NCI-H345 treated with DMSO at 0.1 percent for 48 hours (cell line): Measurements from ENCODE around the gene LAMA2.

Experiments
- DNase-seq: peaks from one replicate; lab custom pipeline; 2025; ENCODE audit not compliant: unreplicated experiment; lab: John Stamatoyannopoulos, UW

LAMA2 gene

DNA sequence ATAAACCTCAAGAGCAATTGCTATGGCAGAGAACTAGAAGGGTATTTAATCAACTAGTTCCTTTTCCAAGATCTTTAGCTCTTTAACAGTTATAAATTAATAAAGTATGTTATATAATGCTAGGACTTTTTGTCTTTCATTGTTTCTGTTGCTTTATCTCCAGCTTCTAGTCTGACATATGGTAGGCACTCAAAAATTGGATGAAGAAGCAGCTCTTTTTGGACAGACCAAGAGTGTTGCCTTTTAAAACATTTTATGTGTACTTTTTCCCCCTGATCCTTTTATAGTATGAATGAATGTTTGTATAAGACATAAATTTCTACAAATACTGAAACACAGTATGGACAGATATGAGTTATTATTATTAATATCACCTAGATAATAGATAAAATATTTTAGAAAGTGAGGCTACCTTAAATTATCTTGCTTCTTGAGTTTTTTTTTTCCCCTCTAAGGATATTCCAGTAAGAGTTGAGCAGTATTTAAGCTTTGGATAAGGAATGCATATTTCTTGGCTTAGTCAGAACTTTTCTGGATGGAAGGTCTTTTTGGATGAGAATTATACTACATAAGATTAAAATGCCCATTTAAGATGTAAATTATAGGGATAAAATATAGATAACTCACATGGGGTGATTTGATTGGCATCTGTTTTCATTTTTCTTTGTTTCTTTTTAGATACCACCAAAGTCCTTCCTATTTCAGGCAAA, 16.6 kb downstream of the LAMA2 start:
- no peak for DNase-seq

DNA sequence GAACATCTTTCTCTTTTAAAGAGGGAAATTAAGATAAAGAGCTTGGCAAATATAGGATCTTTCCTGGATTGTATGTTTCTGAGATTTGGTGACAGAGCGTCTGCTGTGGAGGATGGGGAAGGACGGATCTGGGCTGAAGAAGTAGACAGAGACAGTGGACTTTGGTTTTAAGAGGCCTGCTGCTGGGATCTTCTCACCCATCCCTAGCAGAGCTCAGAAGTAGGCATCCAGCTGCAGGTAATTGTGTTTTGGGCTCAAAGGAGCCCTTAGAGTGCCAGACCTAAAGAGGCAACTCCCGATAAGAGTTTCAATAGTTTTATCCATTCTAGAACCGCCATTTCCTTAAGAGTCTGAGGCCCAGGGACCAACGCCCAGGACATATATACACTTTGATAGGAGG, 20.8 kb downstream of the LAMA2 start:
- no peak for DNase-seq

DNA sequence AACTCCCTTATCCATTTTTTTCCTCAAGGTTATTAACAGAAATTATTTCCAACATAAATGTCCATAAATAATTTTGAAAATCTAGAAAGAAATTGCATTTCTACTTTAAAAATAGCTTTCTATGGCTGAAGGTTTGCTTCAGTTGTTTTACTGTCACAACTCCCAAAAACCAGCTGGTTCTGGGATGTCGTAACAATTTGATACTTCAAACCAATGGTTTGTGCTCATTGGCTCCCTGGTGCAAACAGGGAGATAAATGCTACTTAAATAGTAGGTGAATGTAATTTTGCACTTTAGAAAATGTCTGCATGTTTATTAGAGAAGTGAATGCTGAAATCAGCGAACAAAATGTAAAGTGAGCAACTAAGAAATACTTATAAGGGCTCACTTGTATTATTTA, 31.1 kb downstream of the LAMA2 start:
- DNase-seq: no peak

DNA sequence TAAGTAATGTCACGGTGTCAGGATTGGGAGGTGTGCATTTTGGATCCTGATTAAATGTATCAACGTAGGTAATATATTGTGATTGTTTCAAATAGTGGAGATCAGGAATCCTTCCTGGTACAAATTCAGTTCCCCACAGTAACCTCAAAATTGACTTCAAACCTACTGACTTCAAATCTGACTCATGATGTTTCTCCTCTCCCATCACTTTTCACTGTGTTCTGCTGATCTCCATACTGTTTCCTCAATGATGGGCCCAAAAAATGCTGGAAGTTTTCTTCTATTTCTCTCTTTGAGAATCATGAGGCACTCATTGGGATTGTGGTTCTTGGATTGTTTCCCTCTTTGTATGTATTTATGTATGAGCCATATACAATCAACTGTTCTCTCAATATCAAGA, 35.9 kb downstream of the LAMA2 start:
- DNase-seq: no peak

DNA sequence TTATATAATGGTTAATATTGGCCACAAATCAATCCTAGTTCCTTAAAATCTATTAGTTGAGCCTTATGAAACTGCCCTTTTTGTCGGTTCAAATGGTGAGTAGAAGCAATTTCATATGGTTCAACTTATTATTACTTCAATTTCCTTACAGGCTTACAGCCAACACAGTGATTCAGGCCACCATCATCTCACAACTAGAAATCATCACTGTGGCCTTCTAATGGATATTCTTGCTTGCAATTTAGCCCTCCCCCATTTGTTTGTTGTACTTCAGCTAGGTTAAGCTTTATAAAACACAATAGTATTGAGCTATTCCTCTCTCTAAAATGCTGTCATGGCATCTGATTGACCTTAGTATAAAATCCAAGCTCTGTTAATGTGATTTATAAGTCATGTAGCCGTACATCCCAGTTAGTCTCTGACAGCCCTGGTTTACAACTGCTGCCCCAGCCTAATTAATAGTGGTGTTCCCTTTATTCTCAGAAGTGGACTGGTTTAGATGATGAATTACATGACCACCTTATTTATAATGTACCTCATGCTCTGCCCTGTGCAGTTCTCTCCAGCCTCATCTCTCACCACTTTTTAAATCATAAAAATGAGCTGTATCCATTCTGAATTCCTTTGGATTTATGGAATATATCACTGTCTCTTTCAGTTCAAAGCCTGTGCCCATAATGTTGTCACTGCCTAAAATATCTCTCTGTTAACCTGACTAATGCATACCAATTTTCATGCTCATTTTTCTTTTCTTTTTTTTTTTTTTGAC, 36.7 kb downstream of the LAMA2 start:
- DNase-seq: no peak

DNA sequence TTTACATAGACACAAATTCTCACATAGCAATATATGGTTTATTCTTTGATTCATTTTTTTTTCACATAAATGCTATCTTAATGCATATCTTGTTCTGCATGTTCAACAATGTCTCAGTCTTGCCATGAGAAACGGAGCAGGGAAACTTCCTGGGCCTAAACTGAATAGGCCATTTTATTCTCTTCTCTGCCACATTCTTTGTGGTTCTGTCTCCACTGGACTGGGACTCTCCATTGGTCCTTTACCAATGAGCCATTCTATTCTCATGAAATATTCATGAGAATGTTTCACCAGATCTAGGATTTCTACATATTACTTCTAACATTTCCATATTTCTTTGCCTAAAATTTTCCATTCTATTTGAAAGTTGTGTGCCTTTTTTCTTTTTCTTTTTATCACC, 42.8 kb downstream of the LAMA2 start:
- DNase-seq: no peak

DNA sequence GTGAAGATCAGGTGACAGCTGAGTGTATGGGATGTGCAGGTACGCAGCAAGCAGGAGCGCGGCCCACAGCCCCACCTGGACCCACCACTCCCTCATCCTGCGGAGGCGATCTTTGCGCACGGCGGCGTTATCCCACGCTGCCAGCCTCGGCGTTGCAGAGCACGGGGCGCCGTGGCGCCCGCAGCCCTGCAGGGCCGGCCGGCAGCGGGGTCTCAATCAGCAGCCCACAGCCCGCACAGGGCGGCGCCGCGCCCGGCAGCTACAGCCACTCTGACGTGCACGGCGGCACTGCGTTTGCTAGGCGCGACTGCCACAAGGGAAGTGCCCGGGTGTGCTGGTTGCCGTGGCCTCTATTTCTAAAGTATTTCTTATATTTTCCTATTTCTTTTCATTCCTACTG, 46.9 kb downstream of the LAMA2 start:
- DNase-seq: no peak

DNA sequence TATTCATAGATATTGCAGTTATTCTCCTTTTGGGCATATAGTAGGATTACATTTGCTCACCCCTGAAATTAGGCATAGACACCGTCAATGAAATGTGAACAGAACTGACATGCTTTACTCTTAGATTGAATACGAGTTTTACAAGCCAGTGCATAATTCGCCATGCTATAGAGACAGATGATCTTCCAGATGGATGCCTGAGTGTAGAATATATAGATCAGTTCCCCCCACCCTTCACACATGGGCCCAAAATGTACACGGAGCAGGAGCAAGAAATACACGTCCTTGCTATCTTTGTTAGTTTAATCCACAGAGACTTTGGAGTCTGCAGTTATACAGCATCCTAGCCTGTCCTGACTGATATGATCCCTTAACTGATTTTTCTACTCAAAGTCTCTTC, 47.4 kb downstream of the LAMA2 start:
- DNase-seq: no peak

DNA sequence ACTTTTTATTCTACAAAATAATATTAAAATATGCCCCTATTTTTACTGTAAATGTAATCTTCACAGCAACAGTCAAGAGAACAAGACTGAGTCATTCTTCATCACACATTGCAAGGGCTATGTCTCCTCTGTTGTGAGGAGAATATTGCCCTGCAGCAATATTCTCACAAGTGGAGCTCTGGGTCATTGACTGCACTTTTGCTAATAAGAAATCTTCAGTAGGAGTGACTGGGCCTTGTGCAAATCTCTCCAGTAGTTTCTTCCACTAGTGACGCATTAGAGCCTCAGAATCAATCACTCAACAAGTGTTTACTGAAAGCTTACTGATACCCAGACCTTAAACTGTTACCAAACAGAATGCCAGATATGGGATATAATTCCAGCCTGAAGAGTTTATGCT, 49.1 kb downstream of the LAMA2 start:
- DNase-seq: no peak

DNA sequence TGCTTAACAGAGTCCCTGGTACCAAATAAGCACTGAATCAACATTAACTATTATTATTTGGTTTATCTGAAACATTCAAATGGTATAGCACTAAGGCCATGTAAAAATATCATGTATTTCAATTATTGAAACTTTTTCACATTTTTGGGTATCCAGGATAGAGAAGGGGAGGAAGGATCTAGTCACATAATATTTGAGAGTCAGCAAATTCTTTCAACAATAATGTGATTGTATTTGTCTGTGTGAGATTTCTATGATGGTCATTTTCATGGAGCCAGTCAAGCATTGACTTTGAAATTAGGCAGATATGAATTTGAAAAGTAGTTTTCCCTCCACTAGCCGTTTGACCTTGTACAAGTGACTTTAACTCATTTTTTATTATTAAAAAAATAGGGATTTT, 67.9 kb downstream of the LAMA2 start:
- DNase-seq: no peak

DNA sequence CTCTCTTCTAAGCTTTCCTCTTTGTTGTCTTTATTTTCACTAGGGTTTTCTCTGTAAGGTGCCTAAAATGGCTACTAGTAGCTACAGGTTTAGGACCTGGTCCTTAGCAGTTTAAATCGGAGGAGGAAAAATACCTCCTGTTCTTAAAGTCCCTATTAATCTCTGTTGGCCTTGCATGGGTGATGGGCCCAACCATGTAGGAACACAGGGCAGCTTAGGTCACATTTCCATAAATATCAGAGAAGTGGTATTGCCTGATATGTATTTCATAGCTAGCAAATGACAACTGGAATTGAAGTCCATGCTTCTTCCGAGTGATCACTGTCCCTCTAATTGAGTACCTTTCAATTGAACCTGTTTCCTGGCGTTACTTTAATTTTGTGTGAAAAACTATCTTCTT, 70.0 kb downstream of the LAMA2 start:
- DNase-seq: no peak

DNA sequence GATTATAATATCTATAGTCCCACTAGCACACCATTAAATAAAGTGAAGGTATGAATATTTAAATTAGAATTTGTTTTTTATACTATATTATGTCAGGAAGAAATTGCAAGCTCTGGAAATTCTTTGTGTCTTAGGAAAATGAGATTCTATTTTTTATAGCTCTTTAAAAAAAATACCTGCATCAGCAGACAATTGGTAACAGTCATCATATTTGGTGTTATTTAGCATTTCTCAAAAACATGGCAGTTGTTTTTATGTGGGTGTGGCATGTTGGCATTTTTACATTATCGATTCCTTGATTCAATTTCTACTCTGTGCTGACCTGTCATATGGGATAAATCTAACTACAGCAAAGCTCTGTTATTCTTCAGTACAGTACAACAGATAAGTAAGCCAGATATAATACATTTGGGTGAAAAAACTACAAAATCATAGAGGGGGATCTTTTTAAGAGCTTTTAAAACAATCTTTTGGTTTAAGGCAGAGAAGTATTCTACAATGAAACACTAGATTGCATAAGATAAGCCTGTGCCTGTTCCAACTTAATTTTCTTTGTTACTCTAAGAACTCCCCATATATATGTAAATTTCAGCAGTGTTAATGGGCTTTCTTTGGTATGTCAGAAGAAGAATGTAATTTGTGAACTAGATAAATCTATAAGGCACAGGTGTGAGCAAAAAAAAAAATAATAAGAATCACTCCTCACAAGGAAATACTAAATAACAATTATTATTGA, 71.5 kb downstream of the LAMA2 start:
- no peak for DNase-seq

DNA sequence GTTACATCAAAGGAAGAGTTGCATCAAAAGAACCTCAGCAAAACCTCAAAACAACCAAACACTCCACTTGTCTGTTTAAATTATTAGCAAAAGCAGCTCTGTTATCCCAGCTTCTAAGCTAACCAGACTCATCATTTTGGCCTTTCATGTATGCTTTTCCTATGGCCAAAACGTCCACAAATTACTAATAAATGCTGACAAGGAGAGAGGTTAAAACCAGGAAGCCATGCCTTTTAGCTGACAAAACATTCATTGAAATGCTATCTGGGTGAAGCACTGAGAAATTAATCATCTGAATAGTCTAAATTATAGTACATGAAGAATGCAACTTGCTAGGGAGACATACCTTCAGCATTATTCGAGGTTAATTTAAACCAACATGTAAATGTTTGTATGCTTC, 80.6 kb downstream of the LAMA2 start:
- no peak for DNase-seq

DNA sequence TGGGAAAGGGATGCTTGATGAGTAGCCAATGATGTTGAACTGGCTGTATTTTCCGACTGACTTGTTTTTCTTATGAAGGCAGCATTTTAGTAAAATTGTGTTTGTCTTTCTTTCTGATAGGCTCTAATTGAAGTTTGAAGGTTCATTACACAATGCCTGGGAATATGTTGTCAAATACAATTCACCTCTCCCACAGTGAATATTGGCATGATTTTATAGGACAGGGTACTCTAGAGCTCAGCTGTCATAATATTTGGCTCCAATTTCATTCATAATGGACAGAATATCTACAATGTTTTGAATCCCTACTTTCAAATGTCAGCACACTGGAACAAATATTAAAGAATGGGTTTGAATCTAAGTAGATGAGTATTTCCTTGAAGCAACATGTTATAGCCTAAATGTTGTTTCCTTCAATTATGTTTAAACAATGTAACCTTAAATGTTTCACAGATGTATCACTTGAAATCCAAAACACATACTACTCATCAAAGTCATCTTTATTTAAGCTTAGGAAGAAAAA, 81.4 kb downstream of the LAMA2 start:
- DNase-seq: no peak

DNA sequence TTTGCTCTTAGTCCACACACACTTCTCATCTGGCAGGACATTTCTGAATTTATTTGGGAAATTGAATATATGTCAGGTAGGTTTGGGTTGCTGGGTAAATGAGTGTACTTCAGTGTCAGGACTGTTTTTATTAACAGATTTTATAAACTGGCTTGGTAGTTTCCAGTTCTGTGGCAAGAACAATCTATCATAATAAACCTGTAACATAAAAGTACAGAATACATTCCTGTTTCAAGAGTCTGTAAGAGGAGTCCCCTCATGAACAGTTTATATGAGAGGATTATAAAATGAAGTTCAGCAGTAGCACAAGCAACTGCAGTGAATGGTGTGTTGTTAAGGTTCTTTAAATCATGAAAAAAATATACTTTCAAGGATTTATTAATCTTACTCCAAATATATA, 81.8 kb downstream of the LAMA2 start:
- no peak for DNase-seq

DNA sequence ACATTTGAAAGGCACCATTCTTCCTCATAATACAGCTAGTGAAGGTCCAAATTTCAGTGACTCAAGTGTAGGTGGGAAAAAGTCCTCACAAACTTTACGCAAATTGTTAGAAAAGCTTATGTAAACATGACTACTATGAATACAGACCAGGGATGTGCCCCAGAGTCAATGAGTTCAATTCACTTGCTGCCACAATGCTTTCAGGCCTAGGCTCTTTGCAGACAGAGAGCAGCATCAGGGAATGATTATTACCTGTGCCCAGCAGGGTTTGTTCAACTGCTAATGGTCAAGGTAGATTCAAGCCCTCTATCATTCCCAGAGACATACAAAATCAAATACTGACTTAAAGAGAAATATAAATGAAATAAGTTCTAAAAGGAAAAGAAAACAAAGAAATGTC, 84.0 kb downstream of the LAMA2 start:
- no peak for DNase-seq

DNA sequence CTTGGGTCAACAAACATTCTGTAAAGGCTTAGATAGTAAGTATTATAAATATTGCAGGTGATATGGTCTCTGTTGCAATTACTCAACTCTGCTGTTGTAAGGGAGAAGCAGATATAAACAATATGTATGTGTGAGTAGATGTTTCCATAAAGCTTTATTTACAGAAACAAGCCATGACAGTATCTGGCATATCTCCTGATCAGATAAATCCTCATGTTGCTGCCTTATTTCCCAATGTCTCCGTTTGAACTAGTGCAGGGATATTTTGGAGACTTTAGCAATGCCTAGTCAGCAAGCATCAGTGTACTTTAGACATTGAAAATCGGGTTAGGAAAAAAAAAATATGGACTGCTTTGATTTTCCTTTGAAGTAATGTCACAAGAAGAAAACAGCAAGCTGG, 96.1 kb downstream of the LAMA2 start:
- no peak for DNase-seq

DNA sequence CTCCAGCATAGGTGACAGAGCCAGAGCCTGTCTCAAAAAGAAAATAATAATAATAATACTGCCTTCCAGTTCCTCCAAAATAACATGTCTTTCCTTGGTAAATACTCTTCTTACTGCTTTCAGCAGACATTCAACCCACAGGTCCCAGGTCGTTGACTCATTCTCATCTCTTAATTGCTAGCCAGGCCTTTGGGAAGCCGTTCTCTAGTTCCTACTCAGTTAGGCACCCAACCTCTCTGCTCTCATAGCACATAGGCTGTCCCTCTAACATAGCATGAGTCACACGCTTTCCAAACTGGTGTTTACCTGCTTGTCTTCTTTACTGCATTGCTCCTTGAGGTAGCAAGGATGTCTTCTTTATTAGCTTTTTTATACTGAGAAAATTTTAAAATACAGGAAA, 98.8 kb downstream of the LAMA2 start:
- no peak for DNase-seq

DNA sequence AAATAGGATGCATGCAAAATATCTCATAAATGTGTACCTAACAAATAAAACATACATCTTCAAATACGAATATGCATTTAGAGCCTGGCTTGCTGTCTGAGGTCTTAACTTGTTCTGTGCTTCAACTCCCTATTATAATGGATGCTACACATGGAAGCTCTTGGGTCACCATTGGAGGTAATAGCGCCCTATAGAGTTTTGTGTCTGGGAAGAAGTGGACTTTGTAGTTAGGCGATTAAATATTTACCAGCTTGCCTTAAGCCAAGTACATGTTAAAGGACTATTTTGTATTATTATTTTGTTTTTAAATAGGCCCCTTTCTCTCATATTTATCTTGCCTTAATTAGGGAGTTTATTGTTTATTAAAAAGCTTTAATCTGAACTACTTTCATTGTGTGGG, 107.4 kb downstream of the LAMA2 start:
- no peak for DNase-seq

DNA sequence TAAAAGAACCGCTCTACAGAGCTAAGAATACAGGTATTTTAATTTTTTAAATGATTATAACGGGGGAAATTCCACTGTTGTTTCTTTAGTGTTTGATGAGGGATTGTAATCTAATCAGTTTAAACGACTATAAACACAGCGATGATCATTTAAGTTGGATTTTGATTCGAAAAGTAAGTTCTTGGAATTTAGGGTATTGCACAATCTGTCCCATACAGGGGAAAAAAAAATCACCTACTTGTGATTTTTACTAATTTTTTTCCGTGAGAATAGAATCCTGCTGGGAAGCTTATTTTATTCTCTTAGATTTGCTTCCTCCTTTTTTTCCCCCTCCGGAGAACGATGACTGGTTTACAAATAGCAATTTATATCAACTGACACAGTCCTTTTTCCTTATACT, 108.0 kb downstream of the LAMA2 start:
- no peak for DNase-seq

DNA sequence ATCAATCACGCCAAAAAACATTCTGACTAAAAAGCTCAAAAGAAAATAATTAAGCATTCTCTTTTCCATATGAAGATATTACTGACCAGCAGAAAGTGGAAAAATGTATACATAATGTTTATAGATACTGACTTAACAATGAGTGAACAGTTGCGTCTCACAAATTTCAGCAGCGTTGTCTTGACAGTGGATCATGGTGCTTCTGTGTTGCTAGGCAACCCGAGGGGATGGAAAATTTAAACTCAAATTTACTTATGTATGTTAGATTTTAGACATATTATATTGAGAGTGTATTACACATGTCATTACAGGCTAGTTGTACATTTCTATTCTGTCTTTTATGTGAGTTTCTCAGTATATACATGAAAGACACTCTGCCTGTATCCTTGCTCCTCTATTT, 110.2 kb downstream of the LAMA2 start:
- no peak for DNase-seq

DNA sequence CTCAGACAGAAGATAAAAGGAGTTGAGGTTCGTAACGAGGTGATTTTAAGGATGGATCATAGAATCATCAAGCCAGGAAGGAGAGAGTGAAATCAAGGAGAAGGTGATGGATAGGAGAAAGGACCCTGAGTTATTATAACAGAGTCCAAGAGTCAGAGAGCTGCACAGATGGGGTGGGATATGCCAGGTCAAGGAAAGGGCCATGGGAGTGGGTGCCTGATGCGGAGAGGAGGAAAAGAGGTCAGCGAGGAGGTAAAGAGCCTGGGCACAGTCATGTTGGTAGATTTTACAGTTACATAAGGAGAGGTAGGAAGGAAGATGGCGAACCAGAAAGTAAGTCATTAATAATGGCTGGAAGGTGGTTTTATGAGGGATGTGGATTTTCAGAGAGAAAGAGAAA, 114.9 kb downstream of the LAMA2 start:
- no peak for DNase-seq
